GM18519 (cell line): ENCODE results near the gene PRODH2.

ENCODE experiments used
- ATAC-seq: cut with Tn5 transposase; IDR thresholded peaks from one replicate; pipeline ENCODE4 v1.9.1; 2021; ENCODE audit warnings: mild to moderate bottlenecking, moderate library complexity; ENCODE audit not compliant: unreplicated experiment, low FRiP score

PRODH2 gene

GRCh38 chr19:35812220-35813042 lies at the start of gene PRODH2:
Gene PRODH2 (minus strand): TSS chr19:35812845. CDS start chr19:35812805, 40 bp downstream.
- ATAC-seq = no peak

- ATAC-seq = no peak
Measured at GRCh38 chr19:35861640-35862160, 49.1 kb upstream of the PRODH2 start.

- ATAC-seq = no peak
Measured at GRCh38 chr19:35860818-35861639, 48.4 kb upstream of the PRODH2 start.

GRCh38 chr19:35860436-35860817 lies 47.8 kb upstream of the PRODH2 start:
- ATAC-seq = no peak

GRCh38 chr19:35859414-35859813 lies 46.8 kb upstream of the PRODH2 start:
- no peak for ATAC-seq

- ATAC-seq = no peak
Measured at GRCh38 chr19:35858311-35858710, 45.7 kb upstream of the PRODH2 start.

GRCh38 chr19:35856546-35857149 lies 44.0 kb upstream of the PRODH2 start, which contains the start of gene KIRREL2:
Gene KIRREL2 (plus strand): TSS chr19:35856911. CDS start chr19:35857120, 209 bp downstream.
- no peak for ATAC-seq

- ATAC-seq = no peak
Measured at GRCh38 chr19:35853038-35853756, 40.6 kb upstream of the PRODH2 start.

GRCh38 chr19:35852029-35852780 lies 39.6 kb upstream of the PRODH2 start, which contains the start of gene NPHS1:
Gene NPHS1 (minus strand): TSS chr19:35852504. CDS start chr19:35851837, 667 bp downstream.
- ATAC-seq = no peak

- no peak for ATAC-seq
Measured at GRCh38 chr19:35851213-35852028, 38.8 kb upstream of the PRODH2 start.

GRCh38 chr19:35848919-35849505 lies 36.4 kb upstream of the PRODH2 start:
- no peak for ATAC-seq

- no peak for ATAC-seq
Measured at GRCh38 chr19:35848486-35848885, 35.8 kb upstream of the PRODH2 start.

- ATAC-seq = no peak
Measured at GRCh38 chr19:35847911-35848310, 35.3 kb upstream of the PRODH2 start.

GRCh38 chr19:35846038-35846668 lies 33.5 kb upstream of the PRODH2 start:
- no peak for ATAC-seq

GRCh38 chr19:35845215-35846037 lies 32.8 kb upstream of the PRODH2 start:
- no peak for ATAC-seq

- ATAC-seq = no peak
Measured at GRCh38 chr19:35844482-35845214, 32.0 kb upstream of the PRODH2 start.
